Measurements from ENCODE around the gene GRHL1.

The GRHL1 gene

GRCh38 chr2:9966491-9967022 lies 15.1 kb downstream of the GRHL1 start:
- no peak overlapping the region for H3K4me3 ChIP-seq (ENCODE audit: low read depth in 1 of 2, low read length in 2 of 2)
- H3K36me3 ChIP-seq (ENCODE audit: insufficient read depth, low read length) = no peaks in the 10 kb centered on the region
- no peaks in the 10 kb centered on the region for H3K9me3 ChIP-seq (ENCODE audit: low read length)
- H3K27ac ChIP-seq (ENCODE audit: low read depth, low read length) = no peak overlapping the region
- peaks cover 8% of the 10 kb centered on the region for H3K4me1 ChIP-seq (ENCODE audit: insufficient read depth, low read length)
- H3K27me3 ChIP-seq (ENCODE audit: control insufficient read depth in 1 of 2, insufficient read depth in 2 of 2, low read length in 2 of 2) = no peaks in the 10 kb centered on the region
- H3K9ac ChIP-seq (ENCODE audit: low read length) = no peak overlapping the region

- no peaks in the 10 kb centered on the region for H3K9me3 ChIP-seq (ENCODE audit: low read length)
- no peak overlapping the region for H3K4me3 ChIP-seq (ENCODE audit: low read depth in 1 of 2, low read length in 2 of 2)
- H3K27ac ChIP-seq (ENCODE audit: low read depth, low read length) = no peak overlapping the region
- no peak overlapping the region for H3K9ac ChIP-seq (ENCODE audit: low read length)
- no peaks in the 10 kb centered on the region for H3K36me3 ChIP-seq (ENCODE audit: insufficient read depth, low read length)
- peaks cover 8% of the 10 kb centered on the region for H3K4me1 ChIP-seq (ENCODE audit: insufficient read depth, low read length)
- H3K27me3 ChIP-seq (ENCODE audit: control insufficient read depth in 1 of 2, insufficient read depth in 2 of 2, low read length in 2 of 2) = no peaks in the 10 kb centered on the region
Measured at GRCh38 chr2:9967053-9967775, 15.7 kb downstream of the GRHL1 start.

GRCh38 chr2:9968553-9969497 lies 17.3 kb downstream of the GRHL1 start:
- H3K4me1 ChIP-seq (ENCODE audit: insufficient read depth, low read length) = peaks cover 8% of the 10 kb centered on the region
- no peaks in the 10 kb centered on the region for H3K27me3 ChIP-seq (ENCODE audit: control insufficient read depth in 1 of 2, insufficient read depth in 2 of 2, low read length in 2 of 2)
- no peak overlapping the region for H3K27ac ChIP-seq (ENCODE audit: low read depth, low read length)
- no peak overlapping the region for H3K4me3 ChIP-seq (ENCODE audit: low read depth in 1 of 2, low read length in 2 of 2)
- H3K9ac ChIP-seq (ENCODE audit: low read length) = no peak overlapping the region
- no peaks in the 10 kb centered on the region for H3K36me3 ChIP-seq (ENCODE audit: insufficient read depth, low read length)
- no peaks in the 10 kb centered on the region for H3K9me3 ChIP-seq (ENCODE audit: low read length)

- Histone ChIP-seq H3K27ac (ENCODE audit: low read depth, low read length) (peak overlapping the region; percentile 48), H3K9ac (ENCODE audit: low read length) (no peak overlapping the region), H3K9me3 (ENCODE audit: low read length) (no peaks in the 10 kb centered on the region), H3K27me3 (ENCODE audit: control insufficient read depth in 1 of 2, insufficient read depth in 2 of 2, low read length in 2 of 2) (no peaks in the 10 kb centered on the region), H3K36me3 (ENCODE audit: insufficient read depth, low read length) (no peaks in the 10 kb centered on the region), H3K4me3 (ENCODE audit: low read depth in 1 of 2, low read length in 2 of 2) (no peak overlapping the region), H3K4me1 (ENCODE audit: insufficient read depth, low read length) (peaks cover 16% of the 10 kb centered on the region)
Measured at GRCh38 chr2:9970200-9971044, 18.9 kb downstream of the GRHL1 start.

GRCh38 chr2:9971105-9971818 lies 19.8 kb downstream of the GRHL1 start:
- Histone ChIP-seq H3K27me3 (ENCODE audit: control insufficient read depth in 1 of 2, insufficient read depth in 2 of 2, low read length in 2 of 2) (no peaks in the 10 kb centered on the region), H3K9me3 (ENCODE audit: low read length) (no peaks in the 10 kb centered on the region), H3K9ac (ENCODE audit: low read length) (no peak overlapping the region), H3K27ac (ENCODE audit: low read depth, low read length) (peak overlapping the region; percentile 48), H3K4me1 (ENCODE audit: insufficient read depth, low read length) (peaks cover 24% of the 10 kb centered on the region), H3K4me3 (ENCODE audit: low read depth in 1 of 2, low read length in 2 of 2) (no peak overlapping the region), H3K36me3 (ENCODE audit: insufficient read depth, low read length) (no peaks in the 10 kb centered on the region)

- Histone ChIP-seq H3K4me3 (ENCODE audit: low read depth in 1 of 2, low read length in 2 of 2) (no peak overlapping the region), H3K36me3 (ENCODE audit: insufficient read depth, low read length) (no peaks in the 10 kb centered on the region), H3K4me1 (ENCODE audit: insufficient read depth, low read length) (peaks cover 28% of the 10 kb centered on the region), H3K9ac (ENCODE audit: low read length) (no peak overlapping the region), H3K27me3 (ENCODE audit: control insufficient read depth in 1 of 2, insufficient read depth in 2 of 2, low read length in 2 of 2) (no peaks in the 10 kb centered on the region), H3K27ac (ENCODE audit: low read depth, low read length) (no peak overlapping the region), H3K9me3 (ENCODE audit: low read length) (no peaks in the 10 kb centered on the region)
Measured at GRCh38 chr2:9971890-9972289, 20.4 kb downstream of the GRHL1 start.

- H3K27ac ChIP-seq (ENCODE audit: low read depth, low read length) = no peak overlapping the region
Measured at GRCh38 chr2:9972621-9973479, 21.4 kb downstream of the GRHL1 start.

GRCh38 chr2:9973690-9974089 lies 22.2 kb downstream of the GRHL1 start:
- Histone ChIP-seq H3K27me3 (ENCODE audit: control insufficient read depth in 1 of 2, insufficient read depth in 2 of 2, low read length in 2 of 2) (no peaks in the 10 kb centered on the region), H3K4me3 (ENCODE audit: low read depth in 1 of 2, low read length in 2 of 2) (no peak overlapping the region), H3K27ac (ENCODE audit: low read depth, low read length) (no peak overlapping the region), H3K36me3 (ENCODE audit: insufficient read depth, low read length) (no peaks in the 10 kb centered on the region), H3K4me1 (ENCODE audit: insufficient read depth, low read length) (peaks cover 28% of the 10 kb centered on the region), H3K9ac (ENCODE audit: low read length) (no peak overlapping the region), H3K9me3 (ENCODE audit: low read length) (no peaks in the 10 kb centered on the region)

More at GRCh38 chr2:9972621-9973479, 21.4 kb downstream of the GRHL1 start:
- Histone ChIP-seq H3K9ac (ENCODE audit: low read length) (no peak overlapping the region), H3K36me3 (ENCODE audit: insufficient read depth, low read length) (no peaks in the 10 kb centered on the region), H3K4me3 (ENCODE audit: low read depth in 1 of 2, low read length in 2 of 2) (no peak overlapping the region), H3K9me3 (ENCODE audit: low read length) (no peaks in the 10 kb centered on the region), H3K27me3 (ENCODE audit: control insufficient read depth in 1 of 2, insufficient read depth in 2 of 2, low read length in 2 of 2) (no peaks in the 10 kb centered on the region), H3K4me1 (ENCODE audit: insufficient read depth, low read length) (peaks cover 28% of the 10 kb centered on the region)

- no peak overlapping the region for H3K4me3 ChIP-seq (ENCODE audit: low read depth in 1 of 2, low read length in 2 of 2)
- peaks cover 23% of the 10 kb centered on the region for H3K4me1 ChIP-seq (ENCODE audit: insufficient read depth, low read length)
- H3K27ac ChIP-seq (ENCODE audit: low read depth, low read length) = no peak overlapping the region
- H3K36me3 ChIP-seq (ENCODE audit: insufficient read depth, low read length) = no peaks in the 10 kb centered on the region
- no peak overlapping the region for H3K9ac ChIP-seq (ENCODE audit: low read length)
- H3K9me3 ChIP-seq (ENCODE audit: low read length) = no peaks in the 10 kb centered on the region
- H3K27me3 ChIP-seq (ENCODE audit: control insufficient read depth in 1 of 2, insufficient read depth in 2 of 2, low read length in 2 of 2) = no peaks in the 10 kb centered on the region
Measured at GRCh38 chr2:9974343-9974742, 22.9 kb downstream of the GRHL1 start.

- Histone ChIP-seq H3K9ac (ENCODE audit: low read length) (no peak overlapping the region), H3K4me1 (ENCODE audit: insufficient read depth, low read length) (peaks cover 20% of the 10 kb centered on the region), H3K36me3 (ENCODE audit: insufficient read depth, low read length) (no peaks in the 10 kb centered on the region), H3K9me3 (ENCODE audit: low read length) (no peaks in the 10 kb centered on the region), H3K4me3 (ENCODE audit: low read depth in 1 of 2, low read length in 2 of 2) (no peak overlapping the region), H3K27me3 (ENCODE audit: control insufficient read depth in 1 of 2, insufficient read depth in 2 of 2, low read length in 2 of 2) (no peaks in the 10 kb centered on the region), H3K27ac (ENCODE audit: low read depth, low read length) (no peak overlapping the region)
Measured at GRCh38 chr2:9975328-9975727, 23.8 kb downstream of the GRHL1 start.

Measured in muscle layer of colon (tissue), 2 donors.